ENCODE results near the gene NYAP2.

NYAP2 gene

DNA sequence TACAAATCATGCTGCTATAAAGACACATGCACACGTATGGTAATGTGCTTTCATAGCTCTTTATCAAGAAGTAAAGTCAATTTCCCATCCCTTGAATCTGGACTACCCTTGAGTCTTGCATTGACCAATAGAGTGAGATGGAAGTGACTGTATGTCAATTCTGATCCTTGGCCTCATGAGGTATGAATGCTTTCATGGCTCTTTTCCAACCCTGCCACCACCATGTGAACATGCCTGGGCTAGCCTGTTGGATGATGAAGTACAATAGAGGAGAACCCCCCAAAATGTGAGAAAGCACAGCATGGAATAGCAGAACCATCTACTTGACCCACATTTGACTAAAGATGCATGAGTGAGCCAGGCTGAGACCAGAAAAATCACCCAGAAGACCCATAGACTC lies 237.0 kb downstream of the NYAP2 start:
- DNase-seq, result no peak

DNA sequence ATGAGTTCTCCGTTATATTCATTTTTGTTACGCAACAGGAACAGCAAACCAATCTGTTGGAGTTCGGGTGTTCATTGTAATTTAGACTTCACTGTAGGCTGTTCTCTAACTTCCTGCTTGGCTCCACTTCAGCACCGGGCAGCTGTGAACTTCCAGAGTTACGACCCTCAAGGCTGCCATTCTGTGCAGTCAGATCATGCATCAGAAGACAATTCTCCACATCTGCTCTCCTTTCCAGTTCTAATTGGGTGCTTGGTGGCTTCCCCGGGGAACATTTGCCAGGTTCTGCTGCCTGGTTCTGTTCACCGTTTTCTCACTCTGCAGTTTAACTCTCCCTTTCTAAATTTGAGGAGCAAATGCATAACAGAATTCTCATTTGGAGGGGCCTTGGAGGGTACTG lies 237.7 kb downstream of the NYAP2 start:
- DNase-seq, result no peak

DNA sequence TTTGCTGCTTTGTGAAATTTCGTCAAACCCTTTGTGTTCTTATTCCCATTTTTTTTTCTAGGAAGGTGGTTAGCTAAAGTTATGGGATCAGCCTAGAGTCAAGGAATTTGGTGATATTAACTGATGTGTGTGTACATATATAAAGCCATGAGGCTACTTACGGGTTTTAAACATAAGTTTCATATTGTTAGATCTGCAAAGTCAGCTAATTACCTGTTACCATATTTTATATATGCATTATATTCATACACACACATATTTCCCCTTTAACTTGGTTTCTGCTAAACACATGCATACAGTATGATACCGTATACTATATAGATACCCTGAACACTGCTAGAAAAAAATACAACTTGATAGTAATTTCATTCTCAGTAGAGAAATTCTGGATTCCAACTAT lies 241.0 kb downstream of the NYAP2 start:
- no peak for DNase-seq

DNA sequence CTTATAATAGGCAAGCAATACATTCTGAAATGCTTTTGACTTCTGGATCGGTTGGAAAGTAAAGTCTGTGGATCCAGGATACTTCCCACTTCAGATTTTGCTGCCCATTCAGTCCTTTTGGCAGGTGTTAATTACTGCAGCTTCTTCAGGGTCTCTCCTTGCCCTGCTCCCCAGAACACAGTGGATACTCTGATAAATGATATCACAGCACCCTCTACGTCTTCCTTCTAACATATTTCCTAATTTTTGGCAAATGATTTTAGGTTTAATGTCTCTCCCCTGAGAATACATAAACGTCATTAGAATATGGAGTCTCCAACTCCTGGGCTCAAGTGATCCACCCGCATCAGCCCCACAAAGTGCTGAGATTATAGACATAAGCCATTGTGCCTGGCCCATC lies 249.8 kb downstream of the NYAP2 start:
- DNase-seq, result no peak

DNA sequence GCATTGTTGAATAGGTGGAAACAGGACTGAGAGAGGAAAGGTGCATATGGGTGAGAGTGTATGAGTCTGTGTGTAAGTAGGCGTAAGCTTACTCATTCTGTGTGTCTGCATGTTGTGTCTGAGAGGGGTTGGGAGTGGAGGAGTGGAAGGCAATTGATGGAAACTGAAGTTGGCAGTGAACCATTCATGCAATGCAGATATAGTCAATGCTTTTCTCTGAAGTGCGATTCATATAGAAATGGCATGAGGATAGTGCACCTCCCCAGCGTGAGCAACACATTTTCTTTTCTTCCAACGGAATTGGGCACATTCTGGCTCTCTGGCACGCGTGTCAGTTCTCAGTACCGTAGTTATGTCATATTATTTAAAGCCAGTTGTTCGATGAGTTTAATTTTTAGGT lies 250.5 kb downstream of the NYAP2 start:
- DNase-seq, result no peak

DNA sequence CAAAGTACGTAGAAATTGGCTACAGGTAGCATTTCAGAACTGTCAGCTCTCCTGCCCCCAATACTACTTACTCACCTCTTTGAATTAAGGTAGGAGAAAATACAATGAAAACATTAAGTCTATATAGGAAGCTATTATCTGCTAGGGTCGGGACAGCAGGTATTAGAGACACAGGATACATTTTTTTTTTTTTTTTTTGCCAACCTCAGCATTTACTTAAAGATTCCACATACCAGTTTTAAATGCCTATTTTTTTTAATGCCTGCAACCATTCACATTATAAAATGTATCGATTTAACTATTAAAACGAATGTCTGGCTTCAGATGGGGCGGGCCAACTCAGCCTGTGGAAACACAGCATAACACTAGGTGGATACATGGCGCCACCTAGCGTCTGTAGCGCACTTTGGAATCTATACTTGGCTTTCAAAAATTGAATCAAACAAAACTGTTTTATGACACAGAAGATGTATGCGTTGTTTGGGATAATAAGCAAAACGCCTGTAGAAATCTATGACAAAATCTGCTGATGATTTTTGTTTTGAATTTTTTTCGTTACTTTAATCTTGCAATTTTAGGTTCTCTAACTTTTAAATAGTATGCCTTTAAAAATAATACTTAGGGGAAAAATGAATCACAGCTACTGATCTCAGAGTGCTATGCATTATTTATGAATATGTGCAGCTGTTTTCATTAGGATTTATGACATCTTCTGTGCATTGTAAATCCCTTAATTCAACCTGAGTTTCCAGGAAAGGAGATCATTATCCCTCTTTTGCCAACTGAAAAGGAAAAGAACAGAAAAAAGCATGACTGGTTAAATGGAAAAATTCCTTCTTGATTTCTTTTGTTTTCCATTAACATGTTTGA lies 261.0 kb downstream of the NYAP2 start:
- peak; percentile 59 to 78 for DNase-seq

DNA sequence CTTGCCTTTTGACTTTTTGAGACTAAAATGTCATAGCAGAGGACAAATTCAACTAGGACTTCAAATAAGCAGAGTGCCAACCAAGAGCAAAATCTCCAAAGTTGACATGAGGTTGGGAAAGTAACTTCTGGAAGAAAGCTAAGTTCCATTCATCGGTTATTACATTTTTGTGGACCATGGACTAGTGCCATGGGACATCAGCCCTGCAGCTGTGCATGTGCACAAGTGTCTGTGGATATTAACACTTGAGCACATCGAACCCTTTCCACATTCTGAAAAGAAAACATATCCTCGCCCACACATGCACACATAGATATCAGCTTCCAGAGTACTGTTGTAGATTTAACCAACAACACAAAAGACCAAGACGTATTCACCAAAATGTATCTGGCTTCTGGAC lies 262.6 kb downstream of the NYAP2 start:
- no peak for DNase-seq

DNA sequence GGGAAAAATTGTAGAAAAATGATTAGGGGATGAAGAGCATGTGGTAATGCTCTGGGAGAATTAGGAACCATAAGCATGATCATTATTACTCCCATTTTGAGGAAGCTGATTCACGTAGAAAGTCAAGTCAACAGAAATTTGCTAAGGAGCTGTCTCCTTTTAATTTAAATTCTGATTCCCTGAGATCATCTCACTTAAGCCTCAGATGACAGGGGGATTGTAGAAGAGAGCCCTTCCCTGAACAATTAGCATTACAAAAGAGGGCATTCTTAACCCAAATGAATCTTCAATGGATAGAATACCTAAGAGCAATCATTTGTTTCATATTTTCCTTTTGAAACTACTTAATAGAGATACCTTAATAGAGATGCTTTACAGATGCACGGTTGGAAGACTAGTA lies 267.9 kb downstream of the NYAP2 start:
- DNase-seq, result no peak

DNA sequence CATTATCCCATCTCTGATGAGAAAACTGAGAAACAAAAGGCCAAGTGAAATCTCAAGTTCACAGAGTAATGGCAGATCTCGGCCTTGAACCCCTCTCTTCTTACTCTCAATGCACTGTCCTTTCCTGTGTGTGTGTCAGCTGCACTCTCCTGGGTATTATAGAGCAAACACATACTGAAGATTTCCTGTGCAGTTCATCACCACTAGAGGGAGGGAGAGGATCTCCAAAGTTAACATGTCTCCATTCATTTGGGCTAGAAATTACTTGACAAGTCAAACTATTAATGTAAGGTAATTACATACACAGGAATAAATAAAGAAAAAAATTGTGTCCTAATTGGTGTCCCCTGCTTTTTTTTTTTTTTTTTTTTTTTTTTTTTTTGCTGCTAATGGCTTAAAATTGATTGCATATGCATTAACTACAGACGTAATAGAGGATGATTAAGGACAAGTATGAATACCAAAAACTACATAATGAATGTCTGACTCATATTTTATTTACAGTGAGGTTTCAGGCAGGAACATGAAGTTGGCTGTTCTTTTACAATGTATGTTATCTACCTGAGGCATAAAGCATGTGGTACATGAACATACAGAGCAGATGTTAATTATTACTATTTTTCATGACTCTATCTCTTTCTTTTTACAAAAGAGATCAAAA lies 269.2 kb downstream of the NYAP2 start:
- DNase-seq, result no peak

DNA sequence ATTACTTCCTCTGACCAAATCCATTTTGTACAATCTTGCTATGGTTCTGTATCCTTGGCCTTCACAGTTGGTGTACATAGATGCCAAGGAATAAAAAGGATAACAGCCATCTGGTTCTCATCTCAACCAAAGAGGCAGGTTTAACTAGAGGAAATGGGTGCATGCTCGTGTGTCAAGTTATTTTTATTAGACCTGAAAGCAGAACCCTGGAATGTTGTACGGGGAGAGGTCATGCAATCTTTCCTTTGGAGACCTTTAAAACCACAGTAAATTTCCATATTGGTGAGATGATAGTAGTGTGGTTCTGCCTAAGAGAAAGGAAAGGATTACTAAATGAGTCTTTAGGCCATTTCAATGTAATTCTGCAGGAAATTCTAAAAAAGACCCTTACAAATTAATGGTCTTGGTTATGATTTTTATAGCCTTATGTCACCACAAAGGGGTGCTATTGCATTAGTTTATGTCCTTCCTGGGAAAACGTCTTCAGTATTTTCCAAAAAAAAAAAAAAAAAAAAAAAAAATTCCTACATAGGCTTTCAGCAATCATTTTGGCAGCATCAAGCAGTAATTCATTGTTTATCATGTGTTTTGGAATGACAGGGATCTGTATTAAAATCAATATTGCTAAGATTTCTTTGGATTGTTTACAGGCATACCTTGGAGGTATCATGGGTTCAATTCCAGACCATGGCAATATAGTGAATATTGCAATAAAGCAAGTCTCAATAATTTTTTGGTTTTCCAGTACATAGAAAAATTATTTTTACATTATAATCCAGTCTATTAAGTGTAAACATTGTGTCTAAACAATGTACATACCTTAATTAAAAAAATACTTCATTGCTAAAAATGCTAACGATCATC lies 270.8 kb downstream of the NYAP2 start:
- no peak for DNase-seq

DNA sequence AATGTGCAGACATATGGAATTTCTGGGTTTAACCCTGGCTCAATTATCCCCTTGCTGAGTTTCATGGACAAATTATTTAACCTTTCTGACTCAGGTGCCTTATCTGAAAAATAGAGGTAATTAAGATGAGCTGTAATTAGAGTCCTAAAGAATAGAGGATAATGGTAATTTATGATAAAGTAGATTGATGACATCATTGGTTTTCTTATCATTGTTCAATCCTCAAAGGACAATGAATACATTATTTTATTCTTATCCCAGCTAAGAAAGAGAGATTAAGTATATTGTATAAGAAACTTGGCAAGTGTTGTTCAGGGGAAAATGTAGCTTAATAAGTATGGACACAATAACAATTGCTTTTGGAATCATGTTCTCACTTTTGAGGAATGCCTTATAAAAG lies 279.3 kb downstream of the NYAP2 start:
- DNase-seq, result no peak

DNA sequence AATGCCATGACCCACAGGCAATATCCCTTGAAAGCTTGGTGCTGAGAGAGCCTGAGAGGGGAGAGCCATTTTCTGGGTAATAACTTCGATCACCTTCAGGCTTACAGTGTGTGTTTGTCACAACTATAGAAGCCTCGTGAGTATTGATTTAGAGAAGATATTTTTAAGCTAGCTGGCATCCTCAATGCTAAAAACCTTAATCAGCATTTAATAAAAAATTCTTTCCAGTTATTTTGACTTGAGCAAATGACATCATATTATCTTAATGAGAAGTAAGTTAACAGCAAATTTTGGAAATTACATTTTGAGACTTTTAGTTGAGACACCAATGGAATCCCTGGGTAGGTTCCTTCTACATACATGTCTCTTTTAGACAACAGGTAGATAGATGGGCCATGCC lies 283.7 kb downstream of the NYAP2 start:
- DNase-seq, result no peak

DNA sequence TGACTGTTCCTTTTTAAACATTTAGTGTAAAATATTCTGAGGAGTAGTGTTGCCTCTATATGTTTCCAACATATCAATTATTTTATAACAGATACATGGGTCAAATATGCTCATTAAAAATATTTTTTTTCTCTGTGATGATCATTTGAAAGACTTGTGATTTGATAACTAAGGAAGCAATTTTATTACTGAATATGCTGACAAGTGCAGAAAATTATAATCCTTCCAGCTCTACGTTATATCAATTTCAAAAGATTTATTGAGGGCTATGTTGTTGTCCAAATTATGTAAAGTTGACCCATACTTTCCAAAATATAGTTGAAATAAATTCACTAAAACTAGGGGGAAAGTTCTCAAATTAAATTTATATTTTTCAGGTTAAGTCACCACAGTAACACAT lies 290.6 kb downstream of the NYAP2 start:
- no peak for DNase-seq

DNA sequence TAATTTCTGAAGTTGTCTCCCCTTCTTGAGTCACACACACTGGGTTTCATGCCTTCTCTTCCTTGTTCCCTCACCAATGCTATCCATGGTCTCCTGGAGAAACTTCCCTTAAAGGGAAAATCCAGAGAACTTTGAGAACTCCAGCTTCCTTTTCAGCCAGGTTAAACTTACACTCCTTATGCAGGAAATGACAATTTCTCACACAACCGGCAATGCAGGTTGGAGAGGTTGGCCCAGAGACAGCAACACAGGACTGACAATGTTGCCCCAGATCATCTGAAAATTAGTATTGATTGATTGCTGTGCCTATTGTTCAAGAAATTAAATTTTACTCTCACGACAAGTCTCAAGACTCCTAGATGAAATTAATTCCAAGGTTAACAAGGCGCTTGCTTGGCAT lies 292.2 kb downstream of the NYAP2 start:
- DNase-seq, result no peak

DNA sequence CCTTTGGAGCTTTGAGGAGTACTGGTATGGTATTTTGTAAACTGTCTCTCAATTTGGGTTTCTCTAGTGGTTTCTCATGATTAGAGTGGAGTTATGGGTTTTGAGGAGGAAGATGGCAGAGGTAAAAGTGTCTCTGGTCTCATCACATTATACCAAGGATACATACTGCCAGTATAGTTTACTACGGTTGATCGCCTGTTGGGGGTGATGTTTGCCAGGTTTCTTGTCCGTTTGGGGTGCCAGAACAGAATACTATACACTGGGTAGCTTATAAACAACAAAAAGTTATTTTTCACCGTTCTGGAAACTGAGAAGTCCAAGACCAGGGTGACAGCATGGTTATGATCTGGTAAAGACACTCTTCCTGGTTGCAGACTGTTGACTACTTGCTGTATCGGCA lies 293.7 kb downstream of the NYAP2 start:
- DNase-seq, result no peak

DNA sequence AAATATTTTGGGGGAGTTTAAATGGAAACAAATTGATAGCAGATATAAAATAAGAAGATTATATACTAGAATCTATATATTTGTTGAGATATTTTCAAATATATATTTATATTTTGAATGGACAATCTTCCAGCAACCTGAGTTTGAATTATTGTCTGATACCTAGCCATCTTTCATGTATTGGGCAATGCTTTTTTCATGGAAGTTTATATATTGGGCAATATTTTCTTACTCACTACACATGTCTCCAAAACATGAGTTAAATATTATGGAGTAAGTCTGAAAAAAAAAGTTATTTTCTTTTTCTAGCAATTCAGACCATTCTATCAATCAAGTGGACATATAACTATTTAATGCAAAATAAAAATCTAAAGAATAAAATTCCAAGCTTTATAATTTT lies 295.2 kb downstream of the NYAP2 start:
- no peak for DNase-seq

DNA sequence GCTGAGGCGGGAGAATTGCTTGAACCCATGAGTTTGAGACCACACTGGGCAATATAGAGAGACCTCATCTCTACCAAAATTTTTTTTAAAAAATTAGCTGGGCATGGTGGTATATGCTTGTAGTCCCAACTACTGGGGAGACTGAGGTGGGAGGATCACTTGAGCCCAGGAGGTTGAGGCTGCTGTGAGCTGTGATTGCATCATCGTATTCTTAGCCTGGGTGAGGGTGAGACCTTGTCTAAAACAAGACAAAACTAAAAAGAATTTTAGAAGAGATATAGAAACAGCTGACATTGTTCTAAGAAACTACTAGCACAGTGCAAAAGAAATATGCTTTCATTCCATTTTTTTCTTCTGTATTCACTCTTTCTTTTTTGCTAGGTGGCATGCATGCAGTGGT lies 298.4 kb downstream of the NYAP2 start:
- DNase-seq, result no peak
